Right lobe of liver (tissue), 6 donors: ENCODE measurements around the gene FOXP1. TPM values are rescaled to one million over a fixed set of nuclear protein-coding genes. Genes with fewer than 3 reads are reported as not detected.

Experiments used
- ATAC-seq, 4 donors: fragments of 200-7000 bp; cut with Tn5 transposase; one replicate each; pipeline ENCODE4 v1.9.1; 2020; ENCODE audit warnings: mild to moderate bottlenecking in 4 of 4, moderate library complexity in 4 of 4
- DNase-seq, 3 donors: peaks; one replicate each; pipeline ENCODE4 v3.0.0-alpha.2; 2020
- H3K27ac ChIP-seq, 3 donors: fragments of 200-600 bp; one replicate each; pipeline ENCODE4 v1.8.0; 2022
- H3K27me3 ChIP-seq, 2 donors: fragments of 200-600 bp; one replicate each; pipeline ENCODE4 v1.8.0; 2022
- H3K36me3 ChIP-seq, 4 donors: fragments of 200-600 bp; sonication (generic) in 1 of 4; one replicate each; pipeline versions ENCODE4 v1.5.1 to v1.8.0; 2017 to 2022; ENCODE audit warnings: control low read depth in 1 of 4
- H3K4me1 ChIP-seq, 4 donors: fragments of 200-600 bp; sonication (generic) in 1 of 4; one replicate each; pipeline versions ENCODE4 v1.5.1 to v1.8.0; 2017 to 2022; ENCODE audit warnings: control low read depth in 1 of 4
- H3K4me3 ChIP-seq, 3 donors: fragments of 200-600 bp; one replicate each; pipeline ENCODE4 v1.8.0; 2022
- H3K9me3 ChIP-seq, 4 donors: fragments of 200-600 bp; sonication (generic) in 1 of 4; one replicate each; pipeline versions ENCODE4 v1.5.1 to v1.8.0; 2017 to 2022; ENCODE audit warnings: control low read depth in 1 of 4
- CTCF ChIP-seq, 4 donors: fragments of 200-600 bp in 3 of 4; fragments of 450-650 bp in 1 of 4; IDR thresholded peaks; one replicate each; pipeline versions ENCODE4 v1.5.1 to v1.8.0; 2016 to 2022; ENCODE audit warnings: antibody characterized with exemption in 4 of 4, mild to moderate bottlenecking in 2 of 4
- POLR2A ChIP-seq: fragments of 450-650 bp; IDR thresholded peaks from one replicate; pipeline ENCODE4 v1.6.1; 2017; ENCODE audit warnings: antibody characterized with exemption, mild to moderate bottlenecking
- WGBS: methylation state at CpG from one replicate; pipeline ENCODE4 v1.1.6; 2018; ENCODE audit warnings: low coverage, low lambda C conversion rate; ENCODE audit not compliant: insufficient coverage; ENCODE audit errors: missing lambda C conversion rate; 5-methylcytosine and 5-hydroxymethylcytosine counted together
- intact Hi-C, 2 donors: fragments of 100-400 bp; cut with DNase I; formaldehyde crosslinking; loops; one replicate each; pipeline versions ENCODE4 v1.11.2 to v1.14.1; 2022
- total RNA-seq, 6 experiments: library from RNA; depleted of rRNA in 2 of 6; stranded (reverse); fragments of >200 nt in 2 of 6; fragmentation: NEBNext Ultra II Directional in 3 of 6; extraction: Animal tissue kit (Norgen Biotek cat#: 25700) in 3 of 6; gene quantifications; one replicate each; pipeline versions ENCODE4 v1.1.0 to v1.2.4, GENCODE V29; 2016 to 2023
- donor health status: DM: no; HTN: yes; CAD: no.
- donor health status: DM: no; HTN: no; CAD: no.
- donor health status: DM: no; HTN: no; CAD: no.
- donor health status: DM: no; HTN: yes; CAD: no.
- donor health status: DM: no; HTN: yes; CAD: no.

Gene FOXP1
- total RNA-seq, 6 experiments from 2014 or later: 26.7 to 47.7 (median 35.2) TPM

GRCh38 chr3:71075494-71075893 lies 508.0 kb downstream of the FOXP1 start:
- Histone ChIP-seq H3K27ac (no peak overlapping the region), H3K4me1 (peaks cover 0 to 12% (median 5%) of the 10 kb centered on the region in 4 donors), H3K36me3 (no peaks in the 10 kb centered on the region), H3K9me3 (no peaks in the 10 kb centered on the region), H3K4me3 (no peak overlapping the region), H3K27me3 (no peaks in the 10 kb centered on the region)
- WGBS: 83% methylated on average over 1 of the region's 2 CpGs
- no peak for TF ChIP-seq CTCF (IDR thresholded peaks at IDR 0.05)
- no peak for TF ChIP-seq POLR2A
- intact Hi-C loops: no loop called here
- ATAC-seq (no peak), DNase-seq (no peak)

GRCh38 chr3:71074423-71074822 lies 509.1 kb downstream of the FOXP1 start:
- DNase-seq (no peak), ATAC-seq (no peak)
- H3K4me1 ChIP-seq: peaks cover 0 to 18% (median 8%) of the 10 kb centered on the region in 4 donors
- H3K27me3 ChIP-seq: no peaks in the 10 kb centered on the region
- intact Hi-C loops: no loop called here
- WGBS: 100% methylated on average over 3 of the region's 3 CpGs
- H3K36me3 ChIP-seq: no peaks in the 10 kb centered on the region
- no peaks in the 10 kb centered on the region for H3K9me3 ChIP-seq
- TF ChIP-seq POLR2A (no peak), CTCF (IDR thresholded peaks at IDR 0.05) (no peak)
- H3K27ac ChIP-seq: no peak overlapping the region
- H3K4me3 ChIP-seq: no peak overlapping the region

GRCh38 chr3:71072986-71073385 lies 510.5 kb downstream of the FOXP1 start:
- Histone ChIP-seq H3K36me3 (no peaks in the 10 kb centered on the region), H3K4me3 (no peak overlapping the region), H3K27ac (no peak overlapping the region), H3K9me3 (no peaks in the 10 kb centered on the region), H3K27me3 (no peaks in the 10 kb centered on the region), H3K4me1 (peaks cover 0 to 18% (median 8%) of the 10 kb centered on the region in 4 donors)
- no peak for TF ChIP-seq POLR2A
- no peak for TF ChIP-seq CTCF (IDR thresholded peaks at IDR 0.05)
- no peak for ATAC-seq
- 80% methylated on average over 4 of the region's 4 CpGs for WGBS
- intact Hi-C loops: no loop called here
- DNase-seq: no peak

DNA sequence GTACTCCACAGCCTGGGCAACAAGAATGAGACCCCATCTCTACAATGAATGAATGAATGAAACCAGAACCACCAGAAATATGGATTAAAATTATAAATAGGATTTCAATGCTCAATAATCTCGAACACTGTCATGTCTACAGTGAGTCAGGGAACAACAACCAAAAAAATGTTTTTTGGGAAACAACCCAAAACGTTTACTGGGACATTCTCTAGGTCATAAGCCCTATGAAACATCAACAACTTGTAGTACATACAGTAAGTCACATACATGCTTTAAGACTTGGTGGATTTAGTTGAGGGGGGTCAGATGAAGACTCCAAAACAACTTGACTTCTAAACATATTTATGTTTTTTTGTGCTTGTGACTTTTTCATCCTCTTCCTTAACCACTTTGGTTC lies 511.2 kb downstream of the FOXP1 start:
- no peak overlapping the region for H3K4me3 ChIP-seq
- TF ChIP-seq POLR2A (no peak), CTCF (IDR thresholded peaks at IDR 0.05) (no peak)
- no peak for DNase-seq
- peaks cover 0 to 16% (median 7%) of the 10 kb centered on the region in 4 donors for H3K4me1 ChIP-seq
- 47% methylated on average over 2 of the region's 2 CpGs for WGBS
- intact Hi-C loops: no loop called here
- no peaks in the 10 kb centered on the region for H3K9me3 ChIP-seq
- no peak for ATAC-seq
- H3K27ac ChIP-seq: no peak overlapping the region
- no peaks in the 10 kb centered on the region for H3K36me3 ChIP-seq
- no peaks in the 10 kb centered on the region for H3K27me3 ChIP-seq
